Right lobe of liver (tissue), 6 donors: Measurements from ENCODE around the gene MIXL1. TPM values are rescaled to one million over a fixed set of nuclear protein-coding genes. Genes with fewer than 3 reads are reported as not detected.

Experiments used
- ATAC-seq, 4 donors: fragments of 200-7000 bp; cut with Tn5 transposase; one replicate each; pipeline ENCODE4 v1.9.1; 2020; ENCODE audit warnings: mild to moderate bottlenecking in 4 of 4, moderate library complexity in 4 of 4
- DNase-seq, 3 donors: peaks; one replicate each; pipeline ENCODE4 v3.0.0-alpha.2; 2020
- H3K27ac ChIP-seq, 3 donors: fragments of 200-600 bp; one replicate each; pipeline ENCODE4 v1.8.0; 2022
- H3K27me3 ChIP-seq, 2 donors: fragments of 200-600 bp; one replicate each; pipeline ENCODE4 v1.8.0; 2022
- H3K36me3 ChIP-seq, 4 donors: fragments of 200-600 bp; sonication (generic) in 1 of 4; one replicate each; pipeline versions ENCODE4 v1.5.1 to v1.8.0; 2017 to 2022; ENCODE audit warnings: control low read depth in 1 of 4
- H3K4me1 ChIP-seq, 4 donors: fragments of 200-600 bp; sonication (generic) in 1 of 4; one replicate each; pipeline versions ENCODE4 v1.5.1 to v1.8.0; 2017 to 2022; ENCODE audit warnings: control low read depth in 1 of 4
- H3K4me3 ChIP-seq, 3 donors: fragments of 200-600 bp; one replicate each; pipeline ENCODE4 v1.8.0; 2022
- H3K9me3 ChIP-seq, 4 donors: fragments of 200-600 bp; sonication (generic) in 1 of 4; one replicate each; pipeline versions ENCODE4 v1.5.1 to v1.8.0; 2017 to 2022; ENCODE audit warnings: control low read depth in 1 of 4
- CTCF ChIP-seq, 4 donors: fragments of 200-600 bp in 3 of 4; fragments of 450-650 bp in 1 of 4; IDR thresholded peaks; one replicate each; pipeline versions ENCODE4 v1.5.1 to v1.8.0; 2016 to 2022; ENCODE audit warnings: antibody characterized with exemption in 4 of 4, mild to moderate bottlenecking in 2 of 4
- POLR2A ChIP-seq: fragments of 450-650 bp; IDR thresholded peaks from one replicate; pipeline ENCODE4 v1.6.1; 2017; ENCODE audit warnings: antibody characterized with exemption, mild to moderate bottlenecking
- WGBS: methylation state at CpG from one replicate; pipeline ENCODE4 v1.1.6; 2018; ENCODE audit warnings: low coverage, low lambda C conversion rate; ENCODE audit not compliant: insufficient coverage; ENCODE audit errors: missing lambda C conversion rate; 5-methylcytosine and 5-hydroxymethylcytosine counted together
- intact Hi-C, 2 donors: fragments of 100-400 bp; cut with DNase I; formaldehyde crosslinking; loops; one replicate each; pipeline versions ENCODE4 v1.11.2 to v1.14.1; 2022
- total RNA-seq, 6 experiments: library from RNA; depleted of rRNA in 2 of 6; stranded (reverse); fragments of >200 nt in 2 of 6; fragmentation: NEBNext Ultra II Directional in 3 of 6; extraction: Animal tissue kit (Norgen Biotek cat#: 25700) in 3 of 6; gene quantifications; one replicate each; pipeline versions ENCODE4 v1.1.0 to v1.2.4, GENCODE V29; 2016 to 2023
- donor health status: DM: no; HTN: yes; CAD: no.
- donor health status: DM: no; HTN: no; CAD: no.
- donor health status: DM: no; HTN: no; CAD: no.
- donor health status: DM: no; HTN: yes; CAD: no.
- donor health status: DM: no; HTN: yes; CAD: no.

Gene MIXL1
- total RNA-seq, 6 experiments from 2014 or later: 0.29 TPM; not detected in 5

DNA sequence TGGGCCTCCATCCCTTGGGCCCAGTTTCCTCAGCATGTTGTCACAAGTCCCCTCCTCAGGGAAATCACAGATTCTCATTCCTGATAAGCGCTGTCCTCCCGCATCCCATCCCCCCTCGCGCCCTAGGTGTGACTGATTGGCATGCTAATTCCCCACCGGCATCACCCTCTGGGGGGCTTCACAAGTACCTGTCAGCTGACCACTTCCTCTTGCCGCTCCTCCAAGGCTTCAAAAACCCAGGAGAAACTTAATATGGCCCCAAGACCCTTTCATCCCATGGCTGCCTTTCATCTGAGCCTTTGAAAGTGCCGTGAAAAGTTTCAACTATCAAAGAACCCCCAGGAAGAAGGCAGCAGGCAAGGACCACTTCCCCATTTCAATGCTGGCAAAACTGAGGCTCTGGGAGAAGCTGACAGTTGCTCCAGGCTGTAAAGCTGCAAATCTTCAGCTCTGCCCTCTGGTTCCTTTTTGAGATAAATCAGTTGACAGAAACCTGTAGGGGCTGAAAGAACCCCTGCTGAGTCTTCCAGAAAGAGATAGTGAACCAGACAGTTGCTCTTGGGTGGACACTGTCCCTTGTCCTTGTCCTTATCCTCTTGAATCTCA is 12.8 kb upstream of the MIXL1 start:
- WGBS: 61% methylated on average over 2 of the region's 7 CpGs
- Histone ChIP-seq H3K9me3 (no peaks in the 10 kb centered on the region), H3K27ac (no peak overlapping the region), H3K4me1 (no peaks in the 10 kb centered on the region), H3K36me3 (no peaks in the 10 kb centered on the region), H3K4me3 (no peak overlapping the region), H3K27me3 (no peaks in the 10 kb centered on the region)
- no peak for ATAC-seq
- TF ChIP-seq CTCF (IDR thresholded peaks at IDR 0.05) (no peak), POLR2A (no peak)
- intact Hi-C loops: no loop called here
- no peak for DNase-seq

DNA sequence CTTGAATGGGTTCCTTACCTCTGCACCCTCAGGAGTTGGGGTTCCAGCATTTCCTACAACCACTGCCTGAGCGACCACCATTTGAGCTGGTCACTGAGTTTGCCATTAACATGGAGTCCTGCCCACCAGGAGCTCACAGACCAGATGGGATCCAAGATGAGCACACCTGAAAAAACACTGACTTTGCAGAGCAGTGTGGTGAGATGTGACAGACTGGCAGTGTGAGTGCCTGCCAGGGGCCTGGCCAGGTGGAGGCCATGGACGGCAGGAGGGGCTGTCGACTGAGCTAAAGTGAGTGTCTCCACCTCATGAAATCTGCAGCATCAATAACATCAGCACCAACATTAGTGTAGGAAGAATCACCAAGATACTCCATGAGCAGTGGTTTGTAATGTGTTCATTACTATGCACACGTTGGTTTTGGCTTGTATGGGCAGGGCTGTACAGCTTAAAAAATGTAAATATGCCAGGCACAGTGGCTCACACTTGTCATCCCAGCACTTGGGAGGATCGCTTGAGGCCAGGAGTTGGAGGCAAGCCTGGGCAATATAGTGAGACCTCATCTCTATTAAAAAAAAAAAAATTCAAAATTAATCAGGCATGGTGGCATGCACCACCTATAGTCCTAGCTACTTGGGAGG is 12.2 kb upstream of the MIXL1 start:
- intact Hi-C loops: no loop called here
- 79% methylated on average over 3 of the region's 5 CpGs for WGBS
- TF ChIP-seq CTCF (IDR thresholded peaks at IDR 0.05): no peak
- no peak for TF ChIP-seq POLR2A

DNA sequence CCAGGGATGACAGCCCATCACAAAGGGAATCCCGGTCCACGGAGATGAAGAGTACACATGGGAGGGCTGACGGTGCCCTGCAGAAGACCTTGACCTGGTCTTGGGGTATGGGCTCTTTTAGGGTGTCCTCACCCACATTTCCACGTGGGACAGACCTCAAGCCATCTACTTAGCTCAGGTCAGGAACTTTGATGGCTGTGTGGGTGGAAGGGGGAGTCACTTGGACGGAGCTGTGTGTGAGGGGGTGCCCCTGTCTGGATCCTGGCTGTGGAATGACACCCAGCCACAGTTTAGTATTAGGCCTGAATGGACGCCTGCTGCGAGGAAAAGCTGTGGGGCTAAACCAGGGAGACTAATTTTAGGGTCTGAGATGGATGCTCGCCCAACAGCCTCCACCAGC is 10.9 kb upstream of the MIXL1 start:
- H3K4me1 ChIP-seq: no peaks in the 10 kb centered on the region
- no peaks in the 10 kb centered on the region for H3K36me3 ChIP-seq
- no peaks in the 10 kb centered on the region for H3K27me3 ChIP-seq
- no peak for TF ChIP-seq CTCF (IDR thresholded peaks at IDR 0.05)
- no peak for TF ChIP-seq POLR2A
- DNase-seq: no peak
- intact Hi-C loops: no loop called here
- WGBS: 60% methylated on average over 1 of the region's 8 CpGs
- no peak for ATAC-seq
- no peak overlapping the region for H3K4me3 ChIP-seq
- no peaks in the 10 kb centered on the region for H3K9me3 ChIP-seq
- H3K27ac ChIP-seq: no peak overlapping the region

More for the DNA sequence above, 12.2 kb upstream of the MIXL1 start:
- Histone ChIP-seq H3K27me3 (no peaks in the 10 kb centered on the region), H3K4me3 (no peak overlapping the region), H3K4me1 (no peaks in the 10 kb centered on the region), H3K36me3 (no peaks in the 10 kb centered on the region), H3K9me3 (no peaks in the 10 kb centered on the region), H3K27ac (no peak overlapping the region)
- DNase-seq: no peak
- no peak for ATAC-seq

DNA sequence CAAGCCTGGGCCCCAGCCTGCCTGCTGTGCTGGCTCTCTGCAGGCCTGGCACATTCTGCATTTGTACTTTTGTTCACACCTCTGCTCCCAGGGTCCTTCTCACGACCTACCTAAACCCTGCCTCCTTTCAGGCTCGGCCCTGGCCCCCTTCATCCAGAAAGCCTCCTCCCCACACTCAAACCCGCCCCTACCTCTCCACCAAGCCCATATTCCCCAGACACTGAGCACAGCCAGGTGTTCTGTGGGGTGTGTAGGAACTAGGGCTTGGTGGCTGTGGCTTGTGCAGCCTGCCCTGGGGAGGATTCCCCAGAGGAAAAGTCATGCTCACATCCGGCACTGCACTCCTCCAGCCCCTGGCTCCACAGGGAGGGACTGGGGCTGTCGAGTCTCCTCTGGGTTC is 8.2 kb upstream of the MIXL1 start:
- Histone ChIP-seq H3K27ac (no peak overlapping the region), H3K9me3 (no peaks in the 10 kb centered on the region), H3K4me3 (no peak overlapping the region), H3K36me3 (no peaks in the 10 kb centered on the region), H3K4me1 (no peaks in the 10 kb centered on the region), H3K27me3 (no peaks in the 10 kb centered on the region)
- TF ChIP-seq CTCF (IDR thresholded peaks at IDR 0.05): no peak
- DNase-seq (no peak), ATAC-seq (peak in 1 of 4 donors; percentile 23)
- 59% methylated on average over 5 of the region's 5 CpGs for WGBS
- intact Hi-C loops: no loop called here
